ENCODE data around the gene COL4A1.

The COL4A1 gene

GRCh38 chr13:110269509-110270185 lies 37.3 kb downstream of the COL4A1 start:
- no peak for DNase-seq

GRCh38 chr13:110268576-110269185 lies 38.3 kb downstream of the COL4A1 start:
- no peak for DNase-seq

GRCh38 chr13:110268061-110268460 lies 38.9 kb downstream of the COL4A1 start:
- no peak for DNase-seq

- DNase-seq: no peak
These were observed 40.0 kb downstream of the COL4A1 start for GRCh38 chr13:110266983-110267382.

- DNase-seq: no peak
These were observed 40.5 kb downstream of the COL4A1 start for GRCh38 chr13:110266431-110266809.

- DNase-seq: no peak
These were observed 41.1 kb downstream of the COL4A1 start for GRCh38 chr13:110265682-110266430.

GRCh38 chr13:110265341-110265681 lies 41.6 kb downstream of the COL4A1 start:
- no peak for DNase-seq

GRCh38 chr13:110264685-110265275 lies 42.2 kb downstream of the COL4A1 start:
- DNase-seq: no peak

GRCh38 chr13:110263888-110264287 lies 43.1 kb downstream of the COL4A1 start:
- no peak for DNase-seq

- DNase-seq: no peak
These were observed 43.6 kb downstream of the COL4A1 start for GRCh38 chr13:110263404-110263803.

- DNase-seq: no peak
These were observed 44.3 kb downstream of the COL4A1 start for GRCh38 chr13:110262508-110263291.

- DNase-seq: no peak
These were observed 44.9 kb downstream of the COL4A1 start for GRCh38 chr13:110262082-110262436.

- DNase-seq: no peak
These were observed 45.5 kb downstream of the COL4A1 start for GRCh38 chr13:110261166-110262081.

- DNase-seq: no peak
These were observed 47.3 kb downstream of the COL4A1 start for GRCh38 chr13:110259651-110260050.

- DNase-seq: no peak
These were observed 47.9 kb downstream of the COL4A1 start for GRCh38 chr13:110258876-110259631.

GRCh38 chr13:110257408-110257807 lies 49.5 kb downstream of the COL4A1 start:
- no peak for DNase-seq

GRCh38 chr13:110256126-110256905 lies 50.6 kb downstream of the COL4A1 start:
- no peak for DNase-seq

- DNase-seq: no peak
These were observed 52.0 kb downstream of the COL4A1 start for GRCh38 chr13:110254751-110255553.

GRCh38 chr13:110254151-110254679 lies 52.7 kb downstream of the COL4A1 start:
- DNase-seq: no peak

Measured in NCI-H2171 treated with DMSO at 0.1 percent for 48 hours (cell line).